ENCODE data around the gene LIN37. TPM values are rescaled to one million over a fixed set of nuclear protein-coding genes. Genes with fewer than 3 reads are reported as not detected.
A peak's percentile ranks its signal among the peaks of the same experiment; 100 is the strongest.

LIN37 gene
- total and polyA plus RNA-seq, 4 donors: 4.4 to 16.2 (median 13.8) TPM

DNA sequence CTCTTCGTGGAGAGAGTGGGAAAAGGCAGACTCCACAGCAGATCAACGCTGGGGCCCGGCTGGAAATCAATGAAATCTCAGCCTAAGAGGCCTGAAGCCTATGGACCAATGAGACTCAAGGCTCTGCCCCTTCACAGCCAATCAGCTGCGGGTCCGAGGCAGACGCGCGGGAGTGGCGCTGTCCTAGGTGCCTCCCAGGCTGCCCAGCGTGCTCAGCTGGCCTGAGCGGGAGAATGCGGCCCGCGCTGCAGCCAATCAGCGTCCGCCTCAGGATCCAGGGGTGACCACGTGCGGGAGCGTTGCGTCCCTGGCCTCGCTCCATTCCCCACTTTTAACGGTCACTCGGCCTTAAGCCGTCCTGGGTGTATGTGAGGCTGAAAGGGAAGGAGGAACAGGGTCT, 44.2 kb upstream of the LIN37 start, which contains the start of gene ZBTB32:
ZBTB32 (plus strand) TSS at position 341 of the 400 bp plus-strand sequence. CDS start 10,069 bp downstream, outside the sequence.
- Histone ChIP-seq H3K4me1 (ENCODE audit: control insufficient read depth in 5 of 5, insufficient read depth in 5 of 5, low read length in 5 of 5) (peaks cover 0 to 4% (median 0%) of the 10 kb centered on the region in 5 donors), H3K27ac (ENCODE audit: low read depth in 1 of 2, low read length in 1 of 2) (no peak within 1 kb of the TSS), H3K27me3 (ENCODE audit: control insufficient read depth in 3 of 3, insufficient read depth in 3 of 3, low read length in 2 of 3) (no peaks in the 10 kb centered on the region), H3K4me3 (no peak within 1 kb of the TSS), H3K9me3 (ENCODE audit: control insufficient read depth in 4 of 4, insufficient read depth in 3 of 4, low read length in 3 of 4) (no peaks in the 10 kb centered on the region), H3K9ac (ENCODE audit: insufficient read depth in 1 of 2, low read length in 2 of 2) (no peak within 1 kb of the TSS), H3K36me3 (ENCODE audit: control insufficient read depth in 4 of 4, insufficient read depth in 4 of 4, low read length in 4 of 4) (no peaks in the 10 kb centered on the region)
- 31 to 39% methylated on average over 24 of the region's 24 CpGs for WGBS, 2 donors
- TF ChIP-seq, protein P1, sequence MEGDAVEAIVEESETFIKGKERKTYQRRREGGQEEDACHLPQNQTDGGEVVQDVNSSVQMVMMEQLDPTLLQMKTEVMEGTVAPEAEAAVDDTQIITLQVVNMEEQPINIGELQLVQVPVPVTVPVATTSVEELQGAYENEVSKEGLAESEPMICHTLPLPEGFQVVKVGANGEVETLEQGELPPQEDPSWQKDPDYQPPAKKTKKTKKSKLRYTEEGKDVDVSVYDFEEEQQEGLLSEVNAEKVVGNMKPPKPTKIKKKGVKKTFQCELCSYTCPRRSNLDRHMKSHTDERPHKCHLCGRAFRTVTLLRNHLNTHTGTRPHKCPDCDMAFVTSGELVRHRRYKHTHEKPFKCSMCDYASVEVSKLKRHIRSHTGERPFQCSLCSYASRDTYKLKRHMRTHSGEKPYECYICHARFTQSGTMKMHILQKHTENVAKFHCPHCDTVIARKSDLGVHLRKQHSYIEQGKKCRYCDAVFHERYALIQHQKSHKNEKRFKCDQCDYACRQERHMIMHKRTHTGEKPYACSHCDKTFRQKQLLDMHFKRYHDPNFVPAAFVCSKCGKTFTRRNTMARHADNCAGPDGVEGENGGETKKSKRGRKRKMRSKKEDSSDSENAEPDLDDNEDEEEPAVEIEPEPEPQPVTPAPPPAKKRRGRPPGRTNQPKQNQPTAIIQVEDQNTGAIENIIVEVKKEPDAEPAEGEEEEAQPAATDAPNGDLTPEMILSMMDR (IDR thresholded peaks at IDR 0.05; ENCODE audit: control extremely low read depth, extremely low read depth): no peak
- DNase-seq (peak; percentile 56 to 58 (median 56)), ATAC-seq (ENCODE audit: insufficient read depth, low FRiP score) (no peak)

DNA sequence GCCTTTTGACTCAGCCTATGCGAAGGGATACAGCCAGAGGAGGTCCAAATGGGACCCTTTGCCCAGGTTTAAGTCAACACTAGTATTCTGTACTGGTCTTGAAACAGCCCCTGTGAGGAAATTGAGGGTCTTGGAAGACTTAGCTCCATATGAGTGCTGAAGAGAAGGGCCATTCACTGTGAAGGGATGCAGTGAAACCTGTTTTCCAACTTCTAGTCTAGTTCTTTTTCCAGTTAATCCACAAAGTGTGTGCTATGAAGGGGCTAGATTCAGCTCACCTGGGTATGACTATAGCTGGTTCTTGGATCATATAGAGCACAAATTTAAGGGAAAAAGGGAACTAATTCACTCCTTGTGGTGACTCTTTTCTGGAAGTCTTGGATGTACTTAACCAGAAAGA, 40.0 kb upstream of the LIN37 start:
- no peaks in the 10 kb centered on the region for H3K9me3 ChIP-seq (ENCODE audit: control insufficient read depth in 4 of 4, insufficient read depth in 3 of 4, low read length in 3 of 4)
- no peak overlapping the region for H3K9ac ChIP-seq (ENCODE audit: insufficient read depth in 1 of 2, low read length in 2 of 2)
- H3K4me3 ChIP-seq: no peak overlapping the region
- WGBS, 2 donors: 73 to 87% methylated on average over 1 of the region's 1 CpG
- no peaks in the 10 kb centered on the region for H3K36me3 ChIP-seq (ENCODE audit: control insufficient read depth in 4 of 4, insufficient read depth in 4 of 4, low read length in 4 of 4)
- ATAC-seq (ENCODE audit: insufficient read depth, low FRiP score) (no peak), DNase-seq (peak in 2 of 3 donors; percentile 48 to 71)
- H3K27ac ChIP-seq (ENCODE audit: low read depth in 1 of 2, low read length in 1 of 2): no peak overlapping the region
- peaks cover 0 to 4% (median 0%) of the 10 kb centered on the region in 5 donors for H3K4me1 ChIP-seq (ENCODE audit: control insufficient read depth in 5 of 5, insufficient read depth in 5 of 5, low read length in 5 of 5)
- TF ChIP-seq, protein P1 (IDR thresholded peaks at IDR 0.05; ENCODE audit: control extremely low read depth, extremely low read depth): no peak
- H3K27me3 ChIP-seq (ENCODE audit: control insufficient read depth in 3 of 3, insufficient read depth in 3 of 3, low read length in 2 of 3): no peaks in the 10 kb centered on the region

DNA sequence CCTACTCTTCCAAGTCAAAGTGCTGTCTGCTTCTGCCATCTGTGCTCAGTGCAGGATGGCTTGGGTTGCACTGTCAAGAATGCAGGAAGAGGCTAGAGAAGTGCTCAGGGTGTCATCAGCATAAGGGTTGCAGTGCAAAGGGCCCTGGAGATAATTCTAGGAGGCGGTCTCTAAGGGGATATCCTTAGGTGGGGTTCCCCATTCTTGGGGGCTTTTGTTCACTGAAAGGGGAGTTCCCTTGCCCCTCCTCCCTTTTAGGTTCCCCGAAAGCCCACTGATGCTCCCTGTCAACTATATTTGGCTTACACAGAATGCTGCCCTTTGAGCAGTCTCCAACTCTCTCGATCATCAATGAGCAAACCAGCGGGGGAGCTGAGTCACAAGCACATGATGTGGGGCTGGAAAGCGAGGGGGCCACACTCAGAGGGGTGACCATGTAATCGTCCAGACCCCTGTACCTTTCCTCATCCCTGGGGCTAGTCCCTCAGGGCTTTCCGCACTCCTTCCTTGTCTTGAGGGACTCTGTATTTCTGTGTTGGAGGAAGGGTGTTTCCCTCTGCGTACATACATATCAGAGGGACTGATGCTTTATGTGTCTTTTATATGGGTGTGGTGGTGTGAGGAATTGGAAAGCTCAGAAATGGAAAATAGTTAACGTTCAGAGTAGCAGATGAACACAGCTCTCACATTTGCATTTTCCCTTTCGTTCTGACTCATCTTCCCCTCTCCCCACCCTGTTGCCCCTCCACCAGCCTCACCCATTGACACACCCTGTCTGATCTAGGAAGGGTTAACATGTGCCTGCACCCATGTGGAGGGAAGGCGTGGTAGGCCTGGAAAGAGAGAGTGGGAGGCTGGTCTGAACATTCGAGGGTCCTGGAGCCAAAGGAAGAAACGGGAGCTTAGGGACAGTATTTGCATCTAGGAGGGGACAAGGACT, 37.3 kb upstream of the LIN37 start:
- Histone ChIP-seq H3K4me1 (ENCODE audit: control insufficient read depth in 5 of 5, insufficient read depth in 5 of 5, low read length in 5 of 5) (peaks cover 0 to 12% (median 5%) of the 10 kb centered on the region in 5 donors), H3K27ac (ENCODE audit: low read depth in 1 of 2, low read length in 1 of 2) (no peak overlapping the region), H3K9ac (ENCODE audit: insufficient read depth in 1 of 2, low read length in 2 of 2) (no peak overlapping the region), H3K27me3 (ENCODE audit: control insufficient read depth in 3 of 3, insufficient read depth in 3 of 3, low read length in 2 of 3) (no peaks in the 10 kb centered on the region), H3K9me3 (ENCODE audit: control insufficient read depth in 4 of 4, insufficient read depth in 3 of 4, low read length in 3 of 4) (no peaks in the 10 kb centered on the region), H3K4me3 (no peak overlapping the region), H3K36me3 (ENCODE audit: control insufficient read depth in 4 of 4, insufficient read depth in 4 of 4, low read length in 4 of 4) (no peaks in the 10 kb centered on the region)
- WGBS, 2 donors: 63 to 83% methylated on average over 13 of the region's 13 CpGs
- TF ChIP-seq, protein P1 (IDR thresholded peaks at IDR 0.05; ENCODE audit: control extremely low read depth, extremely low read depth): no peak
- ATAC-seq (ENCODE audit: insufficient read depth, low FRiP score) (no peak), DNase-seq (no peak)

Data from lung (tissue), 12 donors.